K562 (cell line): ENCODE data around the gene TP53I13. TPM values are rescaled to one million over a fixed set of nuclear protein-coding genes. Genes with fewer than 3 reads are reported as not detected.

Experiments used
- CBFA2T3 ChIP-seq: fragments of 450-650 bp; IDR thresholded peaks from 2 replicates; pipeline ENCODE4 v1.6.1; 2017
- CSDE1 ChIP-seq, 2 experiments: fragments of 450-650 bp; IDR thresholded peaks; 2 replicates each; pipeline ENCODE4 v1.6.1; 2016; ENCODE audit warnings: mild to moderate bottlenecking in 1 of 2
- DDX20 ChIP-seq: fragments of 450-650 bp; IDR thresholded peaks from 2 replicates; pipeline ENCODE4 v1.6.1; 2016; ENCODE audit warnings: missing genetic modification characterization, low read depth, mild to moderate bottlenecking, missing compliant biosample characterization, moderate library complexity
- E2F8 ChIP-seq: fragments of 450-650 bp; IDR thresholded peaks from 2 replicates; pipeline ENCODE4 v1.7.1; 2018; ENCODE audit warnings: mild to moderate bottlenecking, low read depth; ENCODE audit not compliant: partially characterized antibody
- EP300 ChIP-seq: IDR thresholded peaks from 2 replicates; pipeline ENCODE4 v1.6.1; 2012; ENCODE audit warnings: low read length, improper control_type of control experiment
- FOXM1 ChIP-seq, 2 experiments: fragments of 450-650 bp in 1 of 2; sonication (generic) in 1 of 2; formaldehyde crosslinking in 1 of 2; IDR thresholded peaks; 2 replicates each; pipeline versions ENCODE4 v1.6.1 to v1.9.0; 2017 to 2022; ENCODE audit warnings: low read depth in 2 of 2, mild to moderate bottlenecking in 2 of 2, missing genetic modification reagents in 1 of 2, moderate library complexity in 1 of 2
- MAFF ChIP-seq: IDR thresholded peaks from 2 replicates; pipeline ENCODE4 v1.6.1; 2012; ENCODE audit warnings: low read length, improper control_type of control experiment
- POLR2B ChIP-seq: fragments of 450-650 bp; IDR thresholded peaks from 2 replicates; pipeline ENCODE4 v1.6.1; 2018; ENCODE audit warnings: low read depth; ENCODE audit not compliant: partially characterized antibody
- RAD51 ChIP-seq: fragments of 450-650 bp; IDR thresholded peaks from 2 replicates; pipeline ENCODE4 v1.7.1; 2016; ENCODE audit warnings: low read depth, mild to moderate bottlenecking, borderline replicate concordance
- RBBP5 ChIP-seq: fragments of 200-600 bp; sonication (generic); IDR thresholded peaks from 2 replicates; pipeline ENCODE4 v1.6.1; 2012; ENCODE audit warnings: borderline replicate concordance, mild to moderate bottlenecking, low read length, control low read depth, inconsistent platforms; ENCODE audit not compliant: insufficient read depth, poor library complexity, severe bottlenecking
- SMARCA5 ChIP-seq: fragments of 450-650 bp; IDR thresholded peaks from 2 replicates; pipeline ENCODE4 v1.6.1; 2016
- SMARCC2 ChIP-seq: fragments of 450-650 bp; IDR thresholded peaks from 2 replicates; pipeline ENCODE4 v1.6.1; 2017; ENCODE audit warnings: antibody characterized with exemption, moderate library complexity, mild to moderate bottlenecking, low read depth
- TFAM ChIP-seq: fragments of 250-450 bp; sonication (Bioruptor Pico); conservative IDR thresholded peaks from 2 replicates; pipeline ENCODE4 v1.5.0; 2021; ENCODE audit warnings: mild to moderate bottlenecking, moderate library complexity
- ZNF134 ChIP-seq: fragments of 250-450 bp; sonication (Bioruptor Pico); conservative IDR thresholded peaks from 2 replicates; pipeline ENCODE4 v1.4.0; 2020
- ZNF175 ChIP-seq: fragments of 200-800 bp; sonication (Bioruptor generic); IDR thresholded peaks from 2 replicates; pipeline ENCODE4 v1.6.1; 2016; ENCODE audit warnings: low read depth, mild to moderate bottlenecking, missing genetic modification characterization, missing compliant biosample characterization
- ZNF3 ChIP-seq: fragments of 250-450 bp; sonication (Bioruptor Pico); IDR thresholded peaks from 2 replicates; pipeline ENCODE4 v1.5.0; 2021; ENCODE audit warnings: mild to moderate bottlenecking, moderate library complexity
- ZNF347 ChIP-seq: fragments of 450-650 bp; formaldehyde crosslinking; IDR thresholded peaks from 2 replicates; pipeline ENCODE4 v1.4.0; 2020; ENCODE audit warnings: low read depth, mild to moderate bottlenecking, moderate library complexity
- ZNF398 ChIP-seq: fragments of 250-450 bp; sonication (Bioruptor Pico); IDR thresholded peaks from 2 replicates; pipeline ENCODE4 v1.8.0; 2021; ENCODE audit warnings: moderate library complexity, mild to moderate bottlenecking, inconsistent platforms
- ZNF431 ChIP-seq: sonication (generic); formaldehyde crosslinking; IDR thresholded peaks from 2 replicates; pipeline ENCODE4 v1.8.0; 2022; ENCODE audit warnings: mild to moderate bottlenecking, missing genetic modification reagents
- polyA plus RNA-seq, 8 experiments: library from polyadenylated mRNA; depleted of rRNA in 4 of 8; stranded (reverse) in 5 of 8; unstranded in 3 of 8; fragments of >200 nt; fragmentation: Nextera tagmentation in 2 of 8; fragmentation: Illumina TruSeq in 1 of 8; extraction: Ambion mirVana in 2 of 8; extraction: Trizol in 1 of 8; gene quantifications; 2 replicates each; pipeline versions ENCODE4 v1.2.1 to v1.2.3, GENCODE V29; 2011 to 2014; ENCODE audit warnings: inconsistent platforms in 1 of 8, missing spikeins in 1 of 8
- total RNA-seq, 7 experiments: library from RNA; depleted of rRNA in 6 of 7; stranded (reverse); fragments of >200 nt in 6 of 7; fragmentation: Illumina TruSeq in 2 of 7; extraction: Trizol in 2 of 7; gene quantifications; 2 replicates each; pipeline versions ENCODE4 v1.2.1 to v1.2.3, GENCODE V29; 2011 to 2021; ENCODE audit warnings: low replicate concordance in 1 of 7
- TF ChIP-seq, protein P1 (sequence below), 2 experiments: fragments of 200-800 bp in 1 of 2; sonication (Bioruptor generic) in 1 of 2; sonication (generic) in 1 of 2; formaldehyde crosslinking in 1 of 2; IDR thresholded peaks in 1 of 2; conservative IDR thresholded peaks in 1 of 2; 2 replicates each; pipeline versions ENCODE4 v1.5.0 to v1.6.1; 2016 to 2020; ENCODE audit warnings: missing compliant biosample characterization in 1 of 2, missing genetic modification characterization in 1 of 2, missing genetic modification reagents in 1 of 2
- TF ChIP-seq, protein P2 (sequence below): fragments of 450-650 bp; formaldehyde crosslinking; IDR thresholded peaks from 2 replicates; pipeline ENCODE4 v1.4.0; 2020; ENCODE audit warnings: mild to moderate bottlenecking, moderate library complexity

TP53I13 gene
- total and polyA plus RNA-seq, 9 of the 15 experiments (the other 6 are each of a cell fraction or from before 2014, with no cell fraction given) = 0.08 to 28.3 (median 9.1) TPM

GRCh38 chr17:29557085-29557738, 11.3 kb upstream of the TP53I13 start (continued):
- peak; percentile 81 for TF ChIP-seq EP300
- TF ChIP-seq ZNF398 (CRISPR knock-in tag) = no peak
- peak; percentile 59; the same call in 1 of the 2 replicates for TF ChIP-seq FOXM1 (IDR thresholded peaks at IDR 0.05; ENCODE audit: low read depth)
- no peak for TF ChIP-seq FOXM1 (CRISPR knock-in tag; IDR thresholded peaks at IDR 0.05; ENCODE audit: low read depth)
- TF ChIP-seq SMARCC2 = peak; percentile 93
- TF ChIP-seq CBFA2T3 = peak; percentile 94
- TF ChIP-seq CSDE1 (IDR thresholded peaks at IDR 0.05) = no peak
- no peak for TF ChIP-seq ZNF347 (CRISPR knock-in tag)
- TF ChIP-seq, protein P1, sequence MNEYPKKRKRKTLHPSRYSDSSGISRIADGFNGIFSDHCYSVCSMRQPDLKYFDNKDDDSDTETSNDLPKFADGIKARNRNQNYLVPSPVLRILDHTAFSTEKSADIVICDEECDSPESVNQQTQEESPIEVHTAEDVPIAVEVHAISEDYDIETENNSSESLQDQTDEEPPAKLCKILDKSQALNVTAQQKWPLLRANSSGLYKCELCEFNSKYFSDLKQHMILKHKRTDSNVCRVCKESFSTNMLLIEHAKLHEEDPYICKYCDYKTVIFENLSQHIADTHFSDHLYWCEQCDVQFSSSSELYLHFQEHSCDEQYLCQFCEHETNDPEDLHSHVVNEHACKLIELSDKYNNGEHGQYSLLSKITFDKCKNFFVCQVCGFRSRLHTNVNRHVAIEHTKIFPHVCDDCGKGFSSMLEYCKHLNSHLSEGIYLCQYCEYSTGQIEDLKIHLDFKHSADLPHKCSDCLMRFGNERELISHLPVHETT (CRISPR knock-in tag; conservative IDR thresholded peaks at IDR 0.05 in 1 of 2, IDR thresholded peaks at IDR 0.05 in 1 of 2) = no peak; a peak in 1 of 4 replicates
- TF ChIP-seq TFAM (CRISPR knock-in tag) = no peak
- no peak for TF ChIP-seq RAD51
- TF ChIP-seq RBBP5 = no peak
- TF ChIP-seq ZNF134 (CRISPR knock-in tag) = no peak
- no peak for TF ChIP-seq POLR2B
- no peak for TF ChIP-seq ZNF3 (CRISPR knock-in tag)
- no peak for TF ChIP-seq ZNF175 (CRISPR knock-in tag)
- TF ChIP-seq MAFF = peak; percentile 63; the same call in 1 of the 2 replicates
- no peak for TF ChIP-seq SMARCA5
- no peak for TF ChIP-seq DDX20 (tag)
- TF ChIP-seq ZNF431 (CRISPR knock-in tag) = no peak
- no peak for TF ChIP-seq E2F8
- TF ChIP-seq, protein P2, sequence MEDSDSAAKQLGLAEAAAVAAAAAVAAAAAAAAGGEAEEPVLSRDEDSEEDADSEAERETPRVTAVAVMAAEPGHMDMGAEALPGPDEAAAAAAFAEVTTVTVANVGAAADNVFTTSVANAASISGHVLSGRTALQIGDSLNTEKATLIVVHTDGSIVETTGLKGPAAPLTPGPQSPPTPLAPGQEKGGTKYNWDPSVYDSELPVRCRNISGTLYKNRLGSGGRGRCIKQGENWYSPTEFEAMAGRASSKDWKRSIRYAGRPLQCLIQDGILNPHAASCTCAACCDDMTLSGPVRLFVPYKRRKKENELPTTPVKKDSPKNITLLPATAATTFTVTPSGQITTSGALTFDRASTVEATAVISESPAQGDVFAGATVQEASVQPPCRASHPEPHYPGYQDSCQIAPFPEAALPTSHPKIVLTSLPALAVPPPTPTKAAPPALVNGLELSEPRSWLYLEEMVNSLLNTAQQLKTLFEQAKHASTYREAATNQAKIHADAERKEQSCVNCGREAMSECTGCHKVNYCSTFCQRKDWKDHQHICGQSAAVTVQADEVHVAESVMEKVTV = no peak
